MM.1S (cell line): ENCODE results near the gene ZNF804B.

Source experiments
- DNase-seq: peaks from one replicate; pipeline ENCODE4 v3.0.0-alpha.2; 2015
- H2AFZ ChIP-seq: fragments of 300-600 bp; sonication (generic); 2 replicates; pipeline ENCODE4 v1.6.0; 2016; ENCODE audit warnings: antibody characterized with exemption, low read length
- H3F3A ChIP-seq: fragments of 300-600 bp; sonication (generic); 2 replicates; pipeline ENCODE4 v1.6.1; 2016; ENCODE audit warnings: mild to moderate bottlenecking, antibody characterized with exemption, low read length, moderate library complexity, mixed read lengths; ENCODE audit not compliant: insufficient read depth
- H3K27ac ChIP-seq: fragments of 300-600 bp; sonication (generic); 2 replicates; pipeline ENCODE4 v1.5.1; 2016; ENCODE audit warnings: mild to moderate bottlenecking, low read length
- H3K27me3 ChIP-seq: fragments of 300-600 bp; sonication (generic); replicated peaks from 2 replicates; pipeline ENCODE4 v1.6.0; 2016; ENCODE audit warnings: low read length; ENCODE audit not compliant: insufficient read depth
- H3K36me3 ChIP-seq: fragments of 300-600 bp; sonication (generic); replicated peaks from 2 replicates; pipeline ENCODE4 v1.6.1; 2016; ENCODE audit warnings: mild to moderate bottlenecking, low read length, mixed read lengths; ENCODE audit not compliant: insufficient read depth
- H3K4me1 ChIP-seq: fragments of 300-600 bp; sonication (generic); 2 replicates; pipeline ENCODE4 v1.6.1; 2016; ENCODE audit warnings: low read length, mixed read lengths
- H3K4me2 ChIP-seq: fragments of 300-600 bp; sonication (generic); 2 replicates; pipeline ENCODE4 v1.6.0; 2016; ENCODE audit warnings: low read depth, low read length
- H3K4me3 ChIP-seq: fragments of 300-600 bp; sonication (generic); 2 replicates; pipeline ENCODE4 v1.5.1; 2016; ENCODE audit warnings: low read length, mixed read lengths
- H3K79me2 ChIP-seq: fragments of 300-600 bp; sonication (generic); 2 replicates; pipeline ENCODE4 v1.6.1; 2016; ENCODE audit warnings: mixed run types, low read length, mixed read lengths
- H3K9ac ChIP-seq: fragments of 300-600 bp; sonication (generic); 2 replicates; pipeline ENCODE4 v1.6.1; 2016; ENCODE audit warnings: low read length, mixed read lengths
- H3K9me2 ChIP-seq: fragments of 300-600 bp; sonication (generic); replicated peaks from 2 replicates; pipeline ENCODE4 v1.6.1; 2016; ENCODE audit warnings: mild to moderate bottlenecking, low read length, mixed read lengths; ENCODE audit not compliant: insufficient read depth
- H3K9me3 ChIP-seq: fragments of 300-600 bp; sonication (generic); replicated peaks from 2 replicates; pipeline ENCODE4 v1.6.1; 2016; ENCODE audit warnings: mild to moderate bottlenecking, low read length, mixed read lengths; ENCODE audit not compliant: insufficient read depth
- H4K20me1 ChIP-seq: fragments of 300-600 bp; sonication (generic); 2 replicates; pipeline ENCODE4 v1.6.1; 2016; ENCODE audit warnings: mild to moderate bottlenecking, low read length, moderate library complexity, mixed read lengths; ENCODE audit not compliant: insufficient read depth
- EZH2 ChIP-seq: fragments of 300-600 bp; sonication (generic); optimal IDR thresholded peaks from 2 replicates; pipeline ENCODE3; 2017; ENCODE audit warnings: low read depth, mild to moderate bottlenecking, antibody characterized with exemption, low read length, mixed read lengths
- EZH2phosphoT487 ChIP-seq: fragments of 300-600 bp; sonication (generic); IDR thresholded peaks from 2 replicates; pipeline ENCODE4 v1.6.1; 2018; ENCODE audit warnings: antibody characterized with exemption, low read length
- TF ChIP-seq, protein P1 (sequence below): fragments of 300-600 bp; sonication (generic); IDR thresholded peaks from 2 replicates; pipeline ENCODE4 v1.5.1; 2016; ENCODE audit warnings: antibody characterized with exemption, low read length, mixed read lengths

The ZNF804B gene

DNA sequence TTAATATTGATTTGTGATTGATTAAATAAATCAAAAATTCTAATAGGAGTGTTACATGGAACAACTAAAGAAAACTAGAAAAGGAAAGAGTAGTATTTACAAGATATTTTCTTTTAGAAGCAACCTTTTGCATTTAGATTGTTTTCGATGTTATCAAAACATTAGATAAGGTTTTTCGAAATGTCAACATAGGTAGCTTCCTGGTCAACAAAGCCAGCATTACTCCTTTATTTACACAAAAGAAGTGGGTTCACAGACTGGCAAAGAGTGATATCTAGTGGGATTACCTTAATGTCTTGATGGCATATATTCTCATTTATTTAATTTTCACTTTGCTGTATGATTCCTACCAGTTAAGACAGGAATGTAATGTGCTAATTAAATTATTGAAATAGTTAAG, 153.4 kb downstream of the ZNF804B start:
- H3K27ac ChIP-seq = no peak overlapping the region
- H2AFZ ChIP-seq = no peak overlapping the region
- H3F3A ChIP-seq = no peaks in the 10 kb centered on the region
- no peaks in the 10 kb centered on the region for H3K4me1 ChIP-seq
- no peaks in the 10 kb centered on the region for H4K20me1 ChIP-seq
- H3K9me2 ChIP-seq = no peaks in the 10 kb centered on the region
- no peak overlapping the region for H3K4me2 ChIP-seq
- H3K9me3 ChIP-seq = no peaks in the 10 kb centered on the region
- TF ChIP-seq EZH2 (no peak), EZH2phosphoT487 (no peak)
- TF ChIP-seq, protein P1, sequence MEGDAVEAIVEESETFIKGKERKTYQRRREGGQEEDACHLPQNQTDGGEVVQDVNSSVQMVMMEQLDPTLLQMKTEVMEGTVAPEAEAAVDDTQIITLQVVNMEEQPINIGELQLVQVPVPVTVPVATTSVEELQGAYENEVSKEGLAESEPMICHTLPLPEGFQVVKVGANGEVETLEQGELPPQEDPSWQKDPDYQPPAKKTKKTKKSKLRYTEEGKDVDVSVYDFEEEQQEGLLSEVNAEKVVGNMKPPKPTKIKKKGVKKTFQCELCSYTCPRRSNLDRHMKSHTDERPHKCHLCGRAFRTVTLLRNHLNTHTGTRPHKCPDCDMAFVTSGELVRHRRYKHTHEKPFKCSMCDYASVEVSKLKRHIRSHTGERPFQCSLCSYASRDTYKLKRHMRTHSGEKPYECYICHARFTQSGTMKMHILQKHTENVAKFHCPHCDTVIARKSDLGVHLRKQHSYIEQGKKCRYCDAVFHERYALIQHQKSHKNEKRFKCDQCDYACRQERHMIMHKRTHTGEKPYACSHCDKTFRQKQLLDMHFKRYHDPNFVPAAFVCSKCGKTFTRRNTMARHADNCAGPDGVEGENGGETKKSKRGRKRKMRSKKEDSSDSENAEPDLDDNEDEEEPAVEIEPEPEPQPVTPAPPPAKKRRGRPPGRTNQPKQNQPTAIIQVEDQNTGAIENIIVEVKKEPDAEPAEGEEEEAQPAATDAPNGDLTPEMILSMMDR = no peak
- no peaks in the 10 kb centered on the region for H3K27me3 ChIP-seq
- H3K9ac ChIP-seq = no peak overlapping the region
- H3K36me3 ChIP-seq = no peaks in the 10 kb centered on the region
- no peak overlapping the region for H3K4me3 ChIP-seq
- H3K79me2 ChIP-seq = no peaks in the 10 kb centered on the region
- DNase-seq = no peak

- no peaks in the 10 kb centered on the region for H3K4me1 ChIP-seq
- H3F3A ChIP-seq = no peaks in the 10 kb centered on the region
- no peaks in the 10 kb centered on the region for H3K9me2 ChIP-seq
- H2AFZ ChIP-seq = no peak overlapping the region
- no peaks in the 10 kb centered on the region for H3K9me3 ChIP-seq
- no peak for DNase-seq
- H3K36me3 ChIP-seq = no peaks in the 10 kb centered on the region
- H3K27me3 ChIP-seq = no peaks in the 10 kb centered on the region
- no peak overlapping the region for H3K4me2 ChIP-seq
- H3K79me2 ChIP-seq = no peaks in the 10 kb centered on the region
- no peak overlapping the region for H3K4me3 ChIP-seq
- no peak for TF ChIP-seq EZH2
- TF ChIP-seq EZH2phosphoT487 = no peak
- no peak overlapping the region for H3K9ac ChIP-seq
- no peaks in the 10 kb centered on the region for H4K20me1 ChIP-seq
- no peak overlapping the region for H3K27ac ChIP-seq
These were observed 156.1 kb downstream of the ZNF804B start for GRCh38 chr7:88915615-88916014.

DNA sequence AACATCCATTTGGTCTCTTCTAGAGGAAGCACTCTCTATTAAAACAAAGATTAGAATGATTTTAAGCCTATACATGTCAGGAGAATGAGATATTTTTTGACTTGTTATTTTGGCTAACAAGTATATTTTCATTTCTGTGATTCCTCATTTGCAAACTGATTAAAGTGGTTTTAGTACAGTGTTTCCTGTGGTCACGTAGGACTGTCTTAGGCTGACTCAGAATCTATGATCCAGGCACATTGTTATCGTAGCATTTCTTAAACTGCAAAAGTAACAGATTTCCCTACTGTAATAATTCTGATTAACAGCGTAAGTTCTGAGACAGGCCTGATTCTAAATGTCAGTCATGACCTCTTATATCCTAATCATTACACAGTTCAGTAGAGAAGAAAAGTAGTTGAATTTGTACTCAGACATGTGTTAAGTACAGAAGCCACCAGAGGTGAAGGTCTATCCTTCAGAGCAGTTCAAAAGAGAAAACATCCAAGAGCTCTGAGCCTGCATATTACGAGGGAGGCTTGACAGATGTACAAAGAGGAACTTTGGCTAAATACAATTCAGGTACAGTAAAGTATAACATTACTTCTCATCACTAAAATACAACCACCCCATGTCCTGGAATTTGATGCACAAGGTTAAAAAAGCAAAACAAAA, 160.1 kb downstream of the ZNF804B start:
- Histone ChIP-seq H3K9ac (no peak overlapping the region), H3K27me3 (no peaks in the 10 kb centered on the region), H3K79me2 (no peaks in the 10 kb centered on the region), H3K9me2 (no peaks in the 10 kb centered on the region), H3K4me2 (no peak overlapping the region), H3K27ac (no peak overlapping the region), H4K20me1 (no peaks in the 10 kb centered on the region), H3K36me3 (no peaks in the 10 kb centered on the region), H3F3A (no peaks in the 10 kb centered on the region), H3K4me3 (no peak overlapping the region), H2AFZ (no peak overlapping the region), H3K4me1 (no peaks in the 10 kb centered on the region), H3K9me3 (no peaks in the 10 kb centered on the region)
- DNase-seq = no peak
- TF ChIP-seq EZH2phosphoT487 (no peak), EZH2 (no peak)
- TF ChIP-seq, protein P1 = no peak

- Histone ChIP-seq H3K79me2 (no peaks in the 10 kb centered on the region), H3K9me3 (no peaks in the 10 kb centered on the region), H4K20me1 (no peaks in the 10 kb centered on the region), H3K4me3 (no peak overlapping the region), H3K4me2 (no peak overlapping the region), H2AFZ (no peak overlapping the region), H3K9me2 (no peaks in the 10 kb centered on the region), H3K27ac (no peak overlapping the region), H3K9ac (no peak overlapping the region), H3F3A (no peaks in the 10 kb centered on the region), H3K4me1 (peaks cover 5% of the 10 kb centered on the region), H3K36me3 (no peaks in the 10 kb centered on the region), H3K27me3 (no peaks in the 10 kb centered on the region)
- DNase-seq = no peak
- TF ChIP-seq EZH2 = no peak
- TF ChIP-seq, protein P1 = no peak
- TF ChIP-seq EZH2phosphoT487 = no peak
These were observed 163.4 kb downstream of the ZNF804B start for GRCh38 chr7:88922944-88923343.
